Breast epithelium (tissue), 4 donors: ENCODE results near the gene TFAM. TPM values are rescaled to one million over a fixed set of nuclear protein-coding genes. Genes with fewer than 3 reads are reported as not detected.

Source experiments
- DNase-seq, 2 donors: peaks; one replicate each; pipeline ENCODE4 v3.0.0-alpha.2; 2019; ENCODE audit warnings: low spot score in 2 of 2
- H3K27ac ChIP-seq, 2 donors: fragments of 200-600 bp; sonication (generic) in 1 of 2; one replicate each; pipeline ENCODE4 v1.5.1; 2016 to 2019; ENCODE audit warnings: mild to moderate bottlenecking in 1 of 2
- H3K27me3 ChIP-seq, 2 donors: fragments of 200-600 bp; sonication (generic) in 1 of 2; one replicate each; pipeline versions ENCODE4 v1.5.1 to v1.6.0; 2017 to 2019; ENCODE audit warnings: control low read depth in 1 of 2, mild to moderate bottlenecking in 1 of 2
- H3K36me3 ChIP-seq: fragments of 200-600 bp; one replicate; pipeline ENCODE4 v1.5.1; 2019
- H3K4me1 ChIP-seq, 2 donors: fragments of 200-600 bp; sonication (generic); one replicate each; pipeline ENCODE4 v1.5.1; 2016 to 2019; ENCODE audit warnings: control low read depth in 1 of 2
- H3K4me3 ChIP-seq, 3 donors: fragments of 200-600 bp; sonication (generic); 1 replicate in 2 of 3; 2 replicates in 1 of 3; pipeline ENCODE4 v1.5.1; 2016 to 2019; ENCODE audit warnings: mild to moderate bottlenecking in 3 of 3, moderate library complexity in 2 of 3
- H3K9me3 ChIP-seq, 2 donors: fragments of 200-600 bp; sonication (generic) in 1 of 2; one replicate each; pipeline ENCODE4 v1.5.1; 2016 to 2019; ENCODE audit warnings: control low read depth in 1 of 2
- POLR2A ChIP-seq: fragments of 450-650 bp; IDR thresholded peaks from one replicate; pipeline ENCODE4 v1.6.1; 2016; ENCODE audit warnings: antibody characterized with exemption, mild to moderate bottlenecking, moderate library complexity
- POLR2AphosphoS5 ChIP-seq, 3 donors: sonication (generic); formaldehyde crosslinking; IDR thresholded peaks; one replicate each; pipeline ENCODE4 v1.6.1; 2017; ENCODE audit warnings: antibody characterized with exemption in 3 of 3
- intact Hi-C: fragments of 100-400 bp; cut with DNase I; formaldehyde crosslinking; loops from one replicate; pipeline ENCODE4 v1.15.1; 2023; ENCODE audit warnings: low total_unique reads
- total RNA-seq, 3 donors: library from RNA; depleted of rRNA; stranded (reverse); fragments of >200 nt; gene quantifications; one replicate each; pipeline ENCODE4 v1.1.0, GENCODE V29; 2016
- TF ChIP-seq, protein P1 (sequence below), 3 donors: fragments of 450-650 bp; IDR thresholded peaks; one replicate each; pipeline ENCODE4 v1.5.1; 2016 to 2017; ENCODE audit warnings: antibody characterized with exemption in 3 of 3, mild to moderate bottlenecking in 3 of 3, moderate library complexity in 3 of 3

TFAM gene
- total RNA-seq, 3 donors from 2014 or later: 15.8 to 30.1 (median 22.3) TPM

DNA sequence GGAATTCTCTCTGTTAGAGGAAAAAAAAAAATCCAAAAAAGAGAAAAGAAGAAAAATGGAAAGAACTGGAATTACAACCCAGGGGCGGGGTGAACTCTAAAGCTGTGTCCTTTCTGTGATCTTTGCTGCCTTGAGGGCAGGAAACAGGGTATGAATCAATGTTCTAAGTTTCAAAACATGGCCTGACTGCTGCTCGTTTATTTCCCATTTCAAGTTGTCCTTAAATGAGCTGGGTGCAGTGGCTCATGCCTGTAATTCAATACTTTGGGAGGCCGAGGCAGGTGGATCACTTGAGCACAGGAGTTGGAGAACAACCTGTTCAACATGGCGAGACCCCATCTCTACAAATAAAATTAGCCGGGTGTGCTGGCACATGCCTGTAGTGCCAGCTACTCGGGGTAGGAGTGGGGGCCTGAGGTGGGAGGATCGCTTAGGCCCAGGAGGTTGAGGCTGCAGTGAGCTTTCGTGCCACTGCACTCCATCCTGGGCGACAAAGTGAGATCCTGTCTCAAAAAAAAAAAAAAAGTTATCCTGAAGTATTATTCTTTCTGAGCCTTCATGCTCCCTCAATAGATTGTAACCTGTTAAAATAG lies 24.7 kb upstream of the TFAM start:
- TF ChIP-seq POLR2A (no peak), POLR2AphosphoS5 (IDR thresholded peaks at IDR 0.05) (no peak)
- TF ChIP-seq, protein P1, sequence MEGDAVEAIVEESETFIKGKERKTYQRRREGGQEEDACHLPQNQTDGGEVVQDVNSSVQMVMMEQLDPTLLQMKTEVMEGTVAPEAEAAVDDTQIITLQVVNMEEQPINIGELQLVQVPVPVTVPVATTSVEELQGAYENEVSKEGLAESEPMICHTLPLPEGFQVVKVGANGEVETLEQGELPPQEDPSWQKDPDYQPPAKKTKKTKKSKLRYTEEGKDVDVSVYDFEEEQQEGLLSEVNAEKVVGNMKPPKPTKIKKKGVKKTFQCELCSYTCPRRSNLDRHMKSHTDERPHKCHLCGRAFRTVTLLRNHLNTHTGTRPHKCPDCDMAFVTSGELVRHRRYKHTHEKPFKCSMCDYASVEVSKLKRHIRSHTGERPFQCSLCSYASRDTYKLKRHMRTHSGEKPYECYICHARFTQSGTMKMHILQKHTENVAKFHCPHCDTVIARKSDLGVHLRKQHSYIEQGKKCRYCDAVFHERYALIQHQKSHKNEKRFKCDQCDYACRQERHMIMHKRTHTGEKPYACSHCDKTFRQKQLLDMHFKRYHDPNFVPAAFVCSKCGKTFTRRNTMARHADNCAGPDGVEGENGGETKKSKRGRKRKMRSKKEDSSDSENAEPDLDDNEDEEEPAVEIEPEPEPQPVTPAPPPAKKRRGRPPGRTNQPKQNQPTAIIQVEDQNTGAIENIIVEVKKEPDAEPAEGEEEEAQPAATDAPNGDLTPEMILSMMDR (IDR thresholded peaks at IDR 0.05): no peak
- intact Hi-C loops: no loop called here

DNA sequence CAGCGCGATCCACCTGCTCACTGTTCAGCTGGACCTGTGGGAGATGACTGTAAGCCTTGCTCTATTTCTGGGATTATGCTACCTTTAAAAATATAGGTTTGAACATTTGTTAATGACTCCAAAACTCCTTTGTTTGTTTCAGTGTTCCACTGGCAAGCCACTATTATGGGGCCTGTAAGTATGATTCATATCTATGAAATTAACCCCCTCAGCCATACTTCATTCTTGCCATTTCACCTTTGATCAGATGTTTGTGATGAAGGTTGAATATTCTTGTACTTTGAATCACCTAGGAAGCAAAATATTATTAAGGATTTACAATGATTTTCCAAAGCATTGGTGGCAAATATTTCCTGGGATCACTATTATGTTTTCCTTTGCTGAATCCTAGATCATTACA lies 23.9 kb upstream of the TFAM start:
- Histone ChIP-seq H3K36me3 (no peaks in the 10 kb centered on the region), H3K9me3 (no peaks in the 10 kb centered on the region), H3K4me1 (no peaks in the 10 kb centered on the region), H3K4me3 (no peak overlapping the region), H3K27me3 (no peaks in the 10 kb centered on the region), H3K27ac (no peak overlapping the region)
- TF ChIP-seq, protein P1 (IDR thresholded peaks at IDR 0.05): no peak
- TF ChIP-seq POLR2AphosphoS5 (IDR thresholded peaks at IDR 0.05) (no peak), POLR2A (no peak)
- no peak for DNase-seq
- intact Hi-C loops: no loop called here

More for the DNA sequence above, 24.7 kb upstream of the TFAM start:
- no peak overlapping the region for H3K4me3 ChIP-seq
- no peaks in the 10 kb centered on the region for H3K36me3 ChIP-seq
- no peaks in the 10 kb centered on the region for H3K9me3 ChIP-seq
- H3K27me3 ChIP-seq: no peaks in the 10 kb centered on the region
- H3K27ac ChIP-seq: no peak overlapping the region
- H3K4me1 ChIP-seq: no peaks in the 10 kb centered on the region
- no peak for DNase-seq

DNA sequence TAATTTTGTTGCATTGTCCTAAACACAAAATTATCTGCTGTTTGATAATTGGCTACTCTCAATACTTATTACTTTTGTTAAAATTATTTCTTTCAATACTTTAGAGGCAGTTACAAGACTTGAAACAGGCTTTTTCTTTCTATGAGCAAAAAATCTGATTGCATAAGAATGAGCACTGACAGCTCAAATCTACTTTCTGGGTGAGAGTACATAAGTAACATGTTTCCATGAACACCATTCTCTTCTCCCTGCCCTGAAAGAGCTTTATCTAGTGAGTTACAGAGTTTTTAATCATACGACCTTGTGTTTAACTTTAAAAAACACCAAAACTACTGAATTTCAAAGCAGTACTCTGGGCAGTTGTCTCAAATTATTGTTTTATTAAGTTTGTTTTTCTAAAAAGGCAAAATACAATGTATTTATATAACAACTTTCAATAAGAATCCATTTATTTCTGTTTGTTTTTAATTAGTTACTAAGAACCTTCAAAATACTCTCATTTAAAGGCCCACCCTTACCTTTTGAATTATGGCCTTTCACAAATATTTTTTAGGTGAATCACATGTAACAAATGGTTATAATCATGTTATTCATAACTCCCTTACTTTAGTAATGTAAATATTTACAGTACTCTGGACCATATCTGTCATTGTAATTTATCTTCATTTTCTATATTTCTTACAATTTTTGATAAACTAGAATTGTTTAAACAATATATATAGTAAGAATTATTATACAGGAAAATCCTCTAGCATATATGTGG lies 23.0 kb upstream of the TFAM start:
- Histone ChIP-seq H3K36me3 (no peaks in the 10 kb centered on the region), H3K4me1 (no peaks in the 10 kb centered on the region), H3K27ac (no peak overlapping the region), H3K27me3 (no peaks in the 10 kb centered on the region), H3K4me3 (no peak overlapping the region), H3K9me3 (no peaks in the 10 kb centered on the region)
- DNase-seq: no peak
- intact Hi-C loops: no loop called here
- TF ChIP-seq POLR2A (no peak), POLR2AphosphoS5 (IDR thresholded peaks at IDR 0.05) (no peak)
- TF ChIP-seq, protein P1 (IDR thresholded peaks at IDR 0.05): no peak

DNA sequence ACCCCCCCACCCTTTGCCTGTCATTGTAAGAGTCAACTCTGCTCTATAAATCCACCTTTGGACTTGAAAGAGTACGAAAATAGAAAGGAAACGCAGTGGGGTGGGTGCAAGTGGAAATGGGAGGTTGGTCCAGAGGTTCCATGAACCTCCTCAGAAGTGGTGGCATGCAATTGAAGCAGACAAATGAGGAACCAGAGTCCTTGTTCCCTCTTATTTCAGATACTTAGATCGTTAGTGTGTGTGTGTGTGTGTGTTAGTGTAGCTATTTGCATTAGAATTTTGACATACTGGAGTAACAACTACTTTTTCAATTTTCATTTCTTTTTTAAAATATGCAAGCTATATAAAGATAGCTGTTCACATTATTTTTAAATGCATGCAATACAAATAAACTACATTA lies 18.1 kb upstream of the TFAM start:
- no peak for DNase-seq
- no peaks in the 10 kb centered on the region for H3K9me3 ChIP-seq
- no peak overlapping the region for H3K4me3 ChIP-seq
- no peaks in the 10 kb centered on the region for H3K27me3 ChIP-seq
- no peaks in the 10 kb centered on the region for H3K36me3 ChIP-seq
- intact Hi-C loops: no loop called here
- H3K4me1 ChIP-seq: no peaks in the 10 kb centered on the region
- no peak overlapping the region for H3K27ac ChIP-seq
- TF ChIP-seq POLR2A: no peak
- TF ChIP-seq, protein P1 (IDR thresholded peaks at IDR 0.05): no peak
- TF ChIP-seq POLR2AphosphoS5 (IDR thresholded peaks at IDR 0.05): no peak

DNA sequence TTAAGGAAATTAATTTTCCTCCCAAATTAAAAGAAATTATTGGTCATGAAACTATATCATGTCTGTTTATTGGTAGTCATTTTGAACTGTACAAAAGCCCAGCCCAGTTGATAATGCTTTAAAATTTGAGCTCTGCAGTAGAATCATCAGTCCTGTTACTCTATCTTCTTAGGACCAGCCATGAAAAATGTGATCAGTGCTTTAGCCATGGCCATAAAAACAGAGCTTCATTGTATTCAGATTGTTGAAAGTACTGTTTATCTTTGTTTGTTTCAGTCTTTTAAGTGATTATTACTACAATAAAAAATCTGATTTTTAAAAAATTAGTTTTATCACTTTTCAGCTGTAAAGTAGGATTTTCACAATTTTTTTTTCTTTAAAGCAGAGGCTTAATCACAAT lies 13.7 kb upstream of the TFAM start:
- intact Hi-C loops: no loop called here
- H3K27me3 ChIP-seq: no peaks in the 10 kb centered on the region
- no peak for TF ChIP-seq POLR2A
- H3K36me3 ChIP-seq: no peaks in the 10 kb centered on the region
- no peaks in the 10 kb centered on the region for H3K4me1 ChIP-seq
- DNase-seq: no peak
- no peak overlapping the region for H3K27ac ChIP-seq
- H3K4me3 ChIP-seq: no peak overlapping the region
- H3K9me3 ChIP-seq: no peaks in the 10 kb centered on the region
